Esophagus squamous epithelium (tissue), 4 donors: ENCODE data around the gene CTTN.

Experiments
- POLR2A ChIP-seq, 4 donors: fragments of 450-650 bp; IDR thresholded peaks; one replicate each; pipeline ENCODE4 v1.6.1; 2017; ENCODE audit warnings: antibody characterized with exemption in 4 of 4, mild to moderate bottlenecking in 4 of 4, moderate library complexity in 3 of 4
- TF ChIP-seq, protein P1 (sequence below), 6 experiments: fragments of 450-650 bp in 4 of 6; fragments of 200-600 bp in 2 of 6; sonication (generic) in 2 of 6; IDR thresholded peaks; one replicate each; pipeline ENCODE4 v1.5.1; 2016 to 2019; ENCODE audit warnings: antibody characterized with exemption in 6 of 6, mild to moderate bottlenecking in 4 of 6, moderate library complexity in 4 of 6

DNA sequence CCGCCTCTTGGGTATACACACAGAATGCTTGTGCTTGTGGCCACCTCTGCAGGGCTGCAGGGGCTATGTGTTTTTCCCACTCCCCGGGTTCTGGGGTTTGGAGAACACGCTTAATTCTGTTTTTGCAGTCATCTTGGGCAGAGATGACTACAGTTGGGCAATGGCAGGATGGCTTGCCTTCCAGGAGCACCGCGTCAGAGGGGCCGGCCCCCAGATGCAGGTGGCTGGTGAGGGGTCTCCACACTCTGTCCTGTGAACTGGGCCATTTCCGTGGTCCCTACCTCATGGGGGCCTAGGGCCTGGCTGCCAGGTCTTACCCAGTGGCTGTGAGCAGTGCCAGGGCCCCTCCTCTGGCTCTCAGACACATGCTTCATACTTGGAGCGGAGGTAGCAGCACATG is 68.3 kb downstream of the CTTN start:
- TF ChIP-seq, protein P1, sequence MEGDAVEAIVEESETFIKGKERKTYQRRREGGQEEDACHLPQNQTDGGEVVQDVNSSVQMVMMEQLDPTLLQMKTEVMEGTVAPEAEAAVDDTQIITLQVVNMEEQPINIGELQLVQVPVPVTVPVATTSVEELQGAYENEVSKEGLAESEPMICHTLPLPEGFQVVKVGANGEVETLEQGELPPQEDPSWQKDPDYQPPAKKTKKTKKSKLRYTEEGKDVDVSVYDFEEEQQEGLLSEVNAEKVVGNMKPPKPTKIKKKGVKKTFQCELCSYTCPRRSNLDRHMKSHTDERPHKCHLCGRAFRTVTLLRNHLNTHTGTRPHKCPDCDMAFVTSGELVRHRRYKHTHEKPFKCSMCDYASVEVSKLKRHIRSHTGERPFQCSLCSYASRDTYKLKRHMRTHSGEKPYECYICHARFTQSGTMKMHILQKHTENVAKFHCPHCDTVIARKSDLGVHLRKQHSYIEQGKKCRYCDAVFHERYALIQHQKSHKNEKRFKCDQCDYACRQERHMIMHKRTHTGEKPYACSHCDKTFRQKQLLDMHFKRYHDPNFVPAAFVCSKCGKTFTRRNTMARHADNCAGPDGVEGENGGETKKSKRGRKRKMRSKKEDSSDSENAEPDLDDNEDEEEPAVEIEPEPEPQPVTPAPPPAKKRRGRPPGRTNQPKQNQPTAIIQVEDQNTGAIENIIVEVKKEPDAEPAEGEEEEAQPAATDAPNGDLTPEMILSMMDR (IDR thresholded peaks at IDR 0.05): no peak
- no peak for TF ChIP-seq POLR2A (IDR thresholded peaks at IDR 0.05)
